GM06990 (cell line): Measurements from ENCODE around the gene THSD4.

Experiments used
- DNase-seq: peaks from one replicate; pipeline ENCODE4 v3.0.0-alpha.2; 2011; ENCODE audit not compliant: insufficient read length; ENCODE audit errors: extremely low read depth
- H3K27me3 ChIP-seq: replicated peaks from 2 replicates; pipeline ENCODE4 v1.6.0; 2011; ENCODE audit warnings: low read length; ENCODE audit not compliant: control insufficient read depth, insufficient read depth
- H3K36me3 ChIP-seq: 2 replicates; pipeline ENCODE4 v1.5.1; 2011; ENCODE audit warnings: low read length; ENCODE audit not compliant: control insufficient read depth, insufficient read depth
- H3K4me3 ChIP-seq: replicated peaks from 2 replicates; pipeline ENCODE4 v1.5.1; 2011; ENCODE audit warnings: low read depth, mild to moderate bottlenecking, control low read depth, low read length
- CTCF ChIP-seq: IDR thresholded peaks from 2 replicates; pipeline ENCODE4 v1.5.1; 2011; ENCODE audit warnings: low read length, control low read depth, mild to moderate bottlenecking, inconsistent platforms; ENCODE audit not compliant: insufficient read depth, poor library complexity, severe bottlenecking

The THSD4 gene

GRCh38 chr15:71678605-71679004, 563.3 kb downstream of the THSD4 start:
- no peak for DNase-seq
- Histone ChIP-seq H3K4me3 (no peak overlapping the region), H3K36me3 (no peaks in the 10 kb centered on the region), H3K27me3 (no peaks in the 10 kb centered on the region)
- TF ChIP-seq CTCF = no peak

GRCh38 chr15:71679223-71679792, 564.0 kb downstream of the THSD4 start:
- no peaks in the 10 kb centered on the region for H3K36me3 ChIP-seq
- no peak overlapping the region for H3K4me3 ChIP-seq
- no peak for DNase-seq
- no peak for TF ChIP-seq CTCF
- H3K27me3 ChIP-seq = no peaks in the 10 kb centered on the region

- DNase-seq = no peak
- TF ChIP-seq CTCF = no peak
- no peak overlapping the region for H3K4me3 ChIP-seq
- no peaks in the 10 kb centered on the region for H3K36me3 ChIP-seq
- no peaks in the 10 kb centered on the region for H3K27me3 ChIP-seq
Observed at GRCh38 chr15:71679793-71680353, 564.6 kb downstream of the THSD4 start.

- no peak for DNase-seq
- Histone ChIP-seq H3K4me3 (no peak overlapping the region), H3K27me3 (no peaks in the 10 kb centered on the region), H3K36me3 (no peaks in the 10 kb centered on the region)
- TF ChIP-seq CTCF = no peak
Observed at GRCh38 chr15:71682001-71682400, 566.7 kb downstream of the THSD4 start.

- Histone ChIP-seq H3K4me3 (no peak overlapping the region), H3K36me3 (no peaks in the 10 kb centered on the region), H3K27me3 (no peaks in the 10 kb centered on the region)
- no peak for TF ChIP-seq CTCF
- DNase-seq = no peak
Observed at GRCh38 chr15:71683411-71684274, 568.4 kb downstream of the THSD4 start.
